Measurements from ENCODE around the gene GALNT12. TPM values are rescaled to one million over a fixed set of nuclear protein-coding genes. Genes with fewer than 3 reads are reported as not detected.

Gene GALNT12, protein sequence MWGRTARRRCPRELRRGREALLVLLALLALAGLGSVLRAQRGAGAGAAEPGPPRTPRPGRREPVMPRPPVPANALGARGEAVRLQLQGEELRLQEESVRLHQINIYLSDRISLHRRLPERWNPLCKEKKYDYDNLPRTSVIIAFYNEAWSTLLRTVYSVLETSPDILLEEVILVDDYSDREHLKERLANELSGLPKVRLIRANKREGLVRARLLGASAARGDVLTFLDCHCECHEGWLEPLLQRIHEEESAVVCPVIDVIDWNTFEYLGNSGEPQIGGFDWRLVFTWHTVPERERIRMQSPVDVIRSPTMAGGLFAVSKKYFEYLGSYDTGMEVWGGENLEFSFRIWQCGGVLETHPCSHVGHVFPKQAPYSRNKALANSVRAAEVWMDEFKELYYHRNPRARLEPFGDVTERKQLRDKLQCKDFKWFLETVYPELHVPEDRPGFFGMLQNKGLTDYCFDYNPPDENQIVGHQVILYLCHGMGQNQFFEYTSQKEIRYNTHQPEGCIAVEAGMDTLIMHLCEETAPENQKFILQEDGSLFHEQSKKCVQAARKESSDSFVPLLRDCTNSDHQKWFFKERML
- total RNA-seq: 1 to 10 TPM in 1 of 4 donors, under 1 TPM in 3; 0.68 to 1.3 (median 0.92) TPM
- polyA plus RNA-seq: 0.29 TPM
- long read RNA-seq, donor 1, partial matches to known transcripts: 0 of 1 reads
- long read RNA-seq, donor 1, other reads (novel, unspliced or antisense): 0 of 1 reads
- long read RNA-seq, donor 2, partial matches to known transcripts: 0 of 2 reads
- long read RNA-seq, donor 2, other reads (novel, unspliced or antisense): 0 of 2 reads
- long read RNA-seq, donor 3, partial matches to known transcripts: 0 of 1 reads
- long read RNA-seq, donor 3, other reads (novel, unspliced or antisense): 0 of 1 reads
- long read RNA-seq, donor 4: 0 reads

GRCh38 chr9:98807070-98807813 is at the start of gene GALNT12:
Gene GALNT12 (plus strand): TSS chr9:98807670. CDS start chr9:98807699, 29 bp downstream.
- peak; percentile 46 to 68 (median 66) for DNase-seq
- Histone ChIP-seq H3K4me1 (ENCODE audit: control insufficient read depth, insufficient read depth, low read length) (no peaks in the 10 kb centered on the region), H3K27ac (ENCODE audit: low read length) (no peak within 1 kb of the TSS), H3K27me3 (ENCODE audit: control insufficient read depth, insufficient read depth) (no peaks in the 10 kb centered on the region), H3K9me3 (ENCODE audit: control insufficient read depth, low read length) (no peaks in the 10 kb centered on the region), H3K4me3 (ENCODE audit: low read length) (peak within 1 kb of the TSS; percentile 69)
- WGBS: 10% methylated on average over 51 of the region's 51 CpGs
- ATAC-seq: peak; percentile 44 to 65
- intact Hi-C loops (cut with DNase I): no loop called here

DNA sequence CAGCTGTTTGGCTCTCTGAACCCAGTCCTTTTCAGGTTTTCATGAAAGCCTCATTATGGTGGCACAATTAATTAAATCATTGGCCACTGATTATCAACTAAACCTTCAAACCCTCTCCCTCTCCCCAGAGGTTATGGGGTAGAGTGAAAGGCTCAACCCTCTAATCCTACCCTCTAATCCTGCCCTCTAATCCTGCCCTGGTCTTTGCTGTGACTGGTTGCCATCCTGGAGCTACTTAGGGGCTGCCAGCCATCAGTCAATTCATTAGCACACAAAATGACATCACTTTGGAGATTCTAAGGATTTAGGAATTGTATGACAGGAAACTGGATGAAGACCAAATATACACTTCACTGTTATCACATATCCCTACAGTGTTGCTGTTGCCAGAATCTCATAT is 47.2 kb upstream of the GALNT12 start:
- DNase-seq: no peak
- H3K9me3 ChIP-seq (ENCODE audit: control insufficient read depth, low read length): no peaks in the 10 kb centered on the region
- intact Hi-C loops (cut with DNase I): no loop called here
- no peak overlapping the region for H3K4me3 ChIP-seq (ENCODE audit: low read length)
- H3K27ac ChIP-seq (ENCODE audit: low read length): no peak overlapping the region
- H3K4me1 ChIP-seq (ENCODE audit: control insufficient read depth, insufficient read depth, low read length): no peaks in the 10 kb centered on the region
- no peak for ATAC-seq
- H3K27me3 ChIP-seq (ENCODE audit: control insufficient read depth, insufficient read depth): no peaks in the 10 kb centered on the region

DNA sequence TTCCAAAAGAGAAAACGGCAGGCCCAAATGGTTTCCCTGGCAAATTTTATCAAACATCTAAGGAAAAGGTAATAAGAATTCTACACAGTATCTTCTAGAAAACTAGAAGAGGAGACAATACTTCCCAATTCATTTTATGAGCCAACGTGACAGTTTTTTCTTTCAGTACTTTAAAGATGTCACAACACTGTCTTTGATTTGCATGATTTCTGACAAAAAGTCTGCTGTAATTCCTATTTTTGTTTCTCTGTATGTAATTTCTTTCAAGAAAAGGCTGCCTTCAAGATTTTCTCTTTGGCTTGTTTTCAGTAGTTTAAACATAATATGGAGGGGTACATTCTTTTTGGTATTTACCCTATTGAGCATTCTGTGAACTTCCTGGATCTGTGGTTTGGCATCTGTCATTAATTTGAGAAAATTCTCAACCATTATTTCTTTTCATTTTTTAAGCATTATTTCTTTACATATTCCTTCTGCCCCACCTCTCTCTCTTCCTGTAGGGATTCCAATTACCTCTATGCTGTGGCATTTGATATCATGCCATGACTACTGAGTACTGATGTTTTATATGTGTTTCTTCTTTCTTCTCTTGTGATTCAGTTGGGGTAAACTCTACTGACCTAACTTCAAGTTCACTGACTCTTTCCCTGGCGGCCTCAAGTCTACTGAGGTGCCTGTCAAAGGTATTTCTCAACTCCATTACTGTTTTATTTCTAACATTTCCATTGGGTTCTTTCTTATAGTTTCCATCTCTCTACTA is 43.3 kb upstream of the GALNT12 start:
- no peak for ATAC-seq
- no peaks in the 10 kb centered on the region for H3K27me3 ChIP-seq (ENCODE audit: control insufficient read depth, insufficient read depth)
- intact Hi-C loops (cut with DNase I): no loop called here
- H3K9me3 ChIP-seq (ENCODE audit: control insufficient read depth, low read length): no peaks in the 10 kb centered on the region
- no peak overlapping the region for H3K27ac ChIP-seq (ENCODE audit: low read length)
- no peak for DNase-seq
- no peak overlapping the region for H3K4me3 ChIP-seq (ENCODE audit: low read length)
- H3K4me1 ChIP-seq (ENCODE audit: control insufficient read depth, insufficient read depth, low read length): no peaks in the 10 kb centered on the region
- WGBS: 95% methylated on average over 3 of the region's 3 CpGs

DNA sequence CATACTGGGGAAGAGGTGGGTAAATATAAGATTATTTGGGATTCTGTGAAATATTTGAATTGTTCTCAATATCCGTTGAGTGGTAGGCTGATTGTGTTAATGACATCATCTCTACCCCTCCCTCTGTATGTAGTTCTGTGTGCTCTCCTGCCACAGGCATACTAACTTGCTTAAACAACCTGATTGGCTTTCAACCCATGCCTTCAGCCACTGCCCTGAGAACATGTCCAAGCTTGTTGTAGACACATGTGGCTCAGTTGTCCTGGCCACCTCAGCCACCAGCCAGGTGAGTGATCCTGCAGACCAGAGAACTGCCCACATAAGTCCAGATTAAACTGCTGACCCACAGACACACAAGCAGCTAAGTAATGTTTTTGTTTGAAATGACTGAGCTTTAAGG is 42.2 kb upstream of the GALNT12 start:
- intact Hi-C loops (cut with DNase I): no loop called here
- H3K4me3 ChIP-seq (ENCODE audit: low read length): no peak overlapping the region
- ATAC-seq (no peak), DNase-seq (no peak)
- H3K9me3 ChIP-seq (ENCODE audit: control insufficient read depth, low read length): no peaks in the 10 kb centered on the region
- H3K27me3 ChIP-seq (ENCODE audit: control insufficient read depth, insufficient read depth): no peaks in the 10 kb centered on the region
- no peaks in the 10 kb centered on the region for H3K4me1 ChIP-seq (ENCODE audit: control insufficient read depth, insufficient read depth, low read length)
- no peak overlapping the region for H3K27ac ChIP-seq (ENCODE audit: low read length)
- WGBS: 86% methylated on average over 1 of the region's 1 CpG

GRCh38 chr9:98766586-98766985 is 40.9 kb upstream of the GALNT12 start:
- ATAC-seq (no peak), DNase-seq (no peak)
- H3K27ac ChIP-seq (ENCODE audit: low read length): no peak overlapping the region
- 92% methylated on average over 2 of the region's 2 CpGs for WGBS
- no peaks in the 10 kb centered on the region for H3K4me1 ChIP-seq (ENCODE audit: control insufficient read depth, insufficient read depth, low read length)
- no peaks in the 10 kb centered on the region for H3K27me3 ChIP-seq (ENCODE audit: control insufficient read depth, insufficient read depth)
- intact Hi-C loops (cut with DNase I): no loop called here
- H3K4me3 ChIP-seq (ENCODE audit: low read length): no peak overlapping the region
- no peaks in the 10 kb centered on the region for H3K9me3 ChIP-seq (ENCODE audit: control insufficient read depth, low read length)

DNA sequence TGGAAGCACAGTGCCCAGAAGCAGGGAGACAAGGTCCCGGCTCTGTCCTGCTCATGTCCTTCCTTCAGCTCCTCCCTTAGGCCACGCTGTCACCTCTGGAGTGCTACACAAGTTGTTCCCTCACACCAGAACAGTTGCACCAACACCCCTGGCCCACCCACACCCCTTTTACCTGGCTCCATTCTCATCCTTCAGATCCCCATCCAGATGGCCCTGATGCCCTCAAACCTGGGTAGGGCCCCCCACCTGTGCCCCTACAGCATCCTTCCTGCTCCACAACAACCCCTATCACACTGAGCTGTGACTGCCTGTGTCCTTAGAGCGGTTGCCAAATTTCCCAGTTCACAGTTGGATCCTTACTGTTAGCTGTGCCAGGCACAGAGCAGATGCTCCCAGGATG is 40.3 kb upstream of the GALNT12 start:
- no peak overlapping the region for H3K4me3 ChIP-seq (ENCODE audit: low read length)
- no peak overlapping the region for H3K27ac ChIP-seq (ENCODE audit: low read length)
- H3K4me1 ChIP-seq (ENCODE audit: control insufficient read depth, insufficient read depth, low read length): no peaks in the 10 kb centered on the region
- ATAC-seq (no peak), DNase-seq (no peak)
- WGBS: 95% methylated on average over 3 of the region's 3 CpGs
- H3K9me3 ChIP-seq (ENCODE audit: control insufficient read depth, low read length): no peaks in the 10 kb centered on the region
- intact Hi-C loops (cut with DNase I): no loop called here
- no peaks in the 10 kb centered on the region for H3K27me3 ChIP-seq (ENCODE audit: control insufficient read depth, insufficient read depth)

- DNase-seq (no peak), ATAC-seq (no peak)
- Histone ChIP-seq H3K4me1 (ENCODE audit: control insufficient read depth, insufficient read depth, low read length) (no peaks in the 10 kb centered on the region), H3K27me3 (ENCODE audit: control insufficient read depth, insufficient read depth) (no peaks in the 10 kb centered on the region), H3K27ac (ENCODE audit: low read length) (no peak overlapping the region), H3K9me3 (ENCODE audit: control insufficient read depth, low read length) (no peaks in the 10 kb centered on the region), H3K4me3 (ENCODE audit: low read length) (no peak overlapping the region)
- intact Hi-C loops (cut with DNase I): no loop called here
- WGBS: 96% methylated on average over 7 of the region's 7 CpGs
Observed at GRCh38 chr9:98767915-98768314, 39.6 kb upstream of the GALNT12 start.

DNA sequence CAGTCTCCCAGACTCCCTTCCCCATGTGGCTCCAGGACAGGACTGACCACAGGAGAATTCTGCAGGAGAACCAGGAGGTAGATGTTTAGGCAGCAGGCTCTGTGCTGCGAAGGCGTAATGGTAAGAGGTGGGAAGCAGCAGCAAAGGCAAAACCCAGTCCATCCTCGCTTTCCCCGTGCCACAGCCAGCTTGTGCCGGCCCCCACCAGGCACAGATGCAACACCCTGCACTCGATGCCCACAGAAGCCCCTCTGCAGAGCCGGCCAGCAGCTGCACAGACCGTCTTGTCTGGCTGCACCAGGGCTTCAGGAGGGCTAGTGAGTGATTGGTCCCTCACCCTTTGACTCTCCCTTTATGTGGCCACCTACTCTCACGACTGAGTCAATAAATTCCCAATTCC is 39.1 kb upstream of the GALNT12 start:
- DNase-seq: no peak
- no peak for ATAC-seq
- Histone ChIP-seq H3K27me3 (ENCODE audit: control insufficient read depth, insufficient read depth) (no peaks in the 10 kb centered on the region), H3K4me1 (ENCODE audit: control insufficient read depth, insufficient read depth, low read length) (no peaks in the 10 kb centered on the region), H3K4me3 (ENCODE audit: low read length) (no peak overlapping the region), H3K27ac (ENCODE audit: low read length) (no peak overlapping the region), H3K9me3 (ENCODE audit: control insufficient read depth, low read length) (no peaks in the 10 kb centered on the region)
- 95% methylated on average over 9 of the region's 9 CpGs for WGBS
- intact Hi-C loops (cut with DNase I): no loop called here

DNA sequence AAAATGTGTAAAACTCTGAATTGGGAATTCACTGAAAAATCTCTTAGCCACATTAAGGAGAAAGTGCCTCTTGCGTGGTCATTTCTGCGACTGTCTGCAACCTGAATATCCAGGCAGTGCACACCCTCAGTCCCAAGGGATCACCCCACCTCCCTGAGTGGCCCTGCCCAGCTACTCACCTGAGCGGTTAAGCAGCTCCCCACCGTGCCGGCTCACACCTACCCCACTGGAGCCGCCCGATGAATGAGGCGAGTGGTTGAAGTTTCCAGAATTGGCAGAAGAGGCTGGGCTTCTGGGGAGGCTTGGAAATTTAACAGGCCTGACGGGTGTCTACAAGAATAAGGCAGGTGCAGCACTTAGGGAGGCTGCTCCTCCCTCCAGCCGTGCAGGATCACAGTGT is 36.8 kb upstream of the GALNT12 start:
- Histone ChIP-seq H3K27ac (ENCODE audit: low read length) (no peak overlapping the region), H3K27me3 (ENCODE audit: control insufficient read depth, insufficient read depth) (no peaks in the 10 kb centered on the region), H3K9me3 (ENCODE audit: control insufficient read depth, low read length) (no peaks in the 10 kb centered on the region), H3K4me1 (ENCODE audit: control insufficient read depth, insufficient read depth, low read length) (no peaks in the 10 kb centered on the region), H3K4me3 (ENCODE audit: low read length) (no peak overlapping the region)
- intact Hi-C loops (cut with DNase I): loop anchor here in 2 of 4 donors (5.0 to 10.0 kb wide), 2 partner anchors 453 to 566 kb away; no protein-coding TSS in a partner anchor
- 97% methylated on average over 10 of the region's 10 CpGs for WGBS
- no peak for ATAC-seq
- DNase-seq: no peak

DNA sequence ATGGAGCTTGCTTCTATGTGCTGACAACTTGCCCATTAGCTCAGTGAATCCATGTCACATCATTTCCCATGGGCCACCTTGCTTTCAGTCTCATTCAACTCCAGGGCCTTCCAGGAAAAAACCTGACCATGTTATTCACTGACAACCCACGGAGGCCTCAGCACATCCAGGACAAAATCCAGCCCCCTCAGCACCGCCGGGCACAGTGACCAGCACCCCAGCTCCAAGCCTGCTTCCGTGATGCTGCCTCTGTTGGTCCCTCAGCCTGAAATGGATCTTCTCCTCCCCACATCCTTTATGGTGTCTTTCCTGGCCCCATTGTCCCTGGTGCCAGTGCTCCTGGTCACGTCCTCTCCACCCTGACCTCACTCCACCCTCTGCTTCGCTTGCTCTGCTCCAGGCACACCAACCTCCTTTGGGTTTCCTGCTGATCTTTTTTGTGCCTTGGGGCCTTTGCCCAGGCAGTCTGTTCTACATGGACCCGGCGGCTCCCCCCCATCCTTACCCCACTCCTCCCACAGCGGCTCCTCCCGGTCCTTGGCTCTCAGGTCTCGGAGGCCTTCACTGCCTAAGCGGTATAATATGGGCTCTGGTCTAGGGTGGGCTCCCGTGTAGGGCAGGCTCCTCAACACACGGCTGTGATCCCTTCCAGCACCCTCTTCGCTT is 36.1 kb upstream of the GALNT12 start:
- Histone ChIP-seq H3K4me1 (ENCODE audit: control insufficient read depth, insufficient read depth, low read length) (no peaks in the 10 kb centered on the region), H3K27ac (ENCODE audit: low read length) (no peak overlapping the region), H3K4me3 (ENCODE audit: low read length) (no peak overlapping the region), H3K9me3 (ENCODE audit: control insufficient read depth, low read length) (no peaks in the 10 kb centered on the region), H3K27me3 (ENCODE audit: control insufficient read depth, insufficient read depth) (no peaks in the 10 kb centered on the region)
- WGBS: 96% methylated on average over 15 of the region's 15 CpGs
- intact Hi-C loops (cut with DNase I): loop anchor here in 2 of 4 donors (5.0 to 10.0 kb wide), 2 partner anchors 454 to 567 kb away; no protein-coding TSS in a partner anchor
- DNase-seq: no peak
- ATAC-seq: no peak

All from right cardiac atrium (tissue), 5 donors.